A172 (cell line): ENCODE measurements around the gene CYP2C8. TPM values are rescaled to one million over a fixed set of nuclear protein-coding genes. Genes with fewer than 3 reads are reported as not detected.

Experiments
- total RNA-seq: library from RNA; depleted of rRNA; stranded (reverse); fragments of >200 nt; shearing (Covaris generic); gene quantifications from 2 replicates; pipeline ENCODE4 v1.2.3, GENCODE V29; 2014; rRNA removed

CYP2C8 gene
- total RNA-seq, 1 experiment from 2014 or later: not detected

Other genes with a start within 250 kb of the CYP2C8 start
- gene CYP2C9, start 130.8 kb downstream of the CYP2C8 start, total RNA-seq: not detected in 2 replicates
- 0.12 TPM in 1 of 2 replicates, not detected in the other for gene ACSM6, start 124.7 kb upstream of the CYP2C8 start, total RNA-seq
- 18.9 and 20.9 TPM in 2 replicates for gene PDLIM1, start 221.5 kb upstream of the CYP2C8 start, total RNA-seq